HG02884 (cell line): ENCODE data around the gene SHOX.
"Not testable (repeated sequence)": the region's sequence is repeated elsewhere in the genome, so short reads cannot be mapped to it uniquely, and the experiment has no call there.

Experiments
- ATAC-seq: cut with Tn5 transposase; IDR thresholded peaks from one replicate; pipeline ENCODE4 v1.9.1; 2021; ENCODE audit warnings: mild to moderate bottlenecking, moderate library complexity; ENCODE audit not compliant: unreplicated experiment

The SHOX gene

DNA sequence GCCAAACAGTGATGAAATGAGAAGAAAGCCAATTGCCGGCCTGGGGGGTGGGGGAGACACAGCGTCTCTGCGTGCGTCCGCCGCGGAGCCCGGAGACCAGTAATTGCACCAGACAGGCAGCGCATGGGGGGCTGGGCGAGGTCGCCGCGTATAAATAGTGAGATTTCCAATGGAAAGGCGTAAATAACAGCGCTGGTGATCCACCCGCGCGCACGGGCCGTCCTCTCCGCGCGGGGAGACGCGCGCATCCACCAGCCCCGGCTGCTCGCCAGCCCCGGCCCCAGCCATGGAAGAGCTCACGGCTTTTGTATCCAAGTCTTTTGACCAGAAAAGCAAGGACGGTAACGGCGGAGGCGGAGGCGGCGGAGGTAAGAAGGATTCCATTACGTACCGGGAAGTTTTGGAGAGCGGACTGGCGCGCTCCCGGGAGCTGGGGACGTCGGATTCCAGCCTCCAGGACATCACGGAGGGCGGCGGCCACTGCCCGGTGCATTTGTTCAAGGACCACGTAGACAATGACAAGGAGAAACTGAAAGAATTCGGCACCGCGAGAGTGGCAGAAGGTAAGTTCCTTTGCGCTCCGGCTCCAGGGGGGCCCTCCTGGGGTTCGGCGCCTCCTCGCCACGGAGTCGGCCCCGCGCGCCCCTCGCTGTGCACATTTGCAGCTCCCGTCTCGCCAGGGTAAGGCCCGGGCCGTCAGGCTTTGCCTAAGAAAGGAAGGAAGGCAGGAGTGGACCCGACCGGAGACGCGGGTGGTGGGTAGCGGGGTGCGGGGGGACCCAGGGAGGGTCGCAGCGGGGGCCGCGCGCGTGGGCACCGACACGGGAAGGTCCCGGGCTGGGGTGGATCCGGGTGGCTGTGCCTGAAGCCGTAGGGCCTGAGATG lies at the start of gene SHOX:
Gene SHOX, plus strand, starts transcription at position 180 of the 885 bp plus-strand sequence. Its CDS starts 107 bp downstream, at position 287.
- ATAC-seq = no peak

DNA sequence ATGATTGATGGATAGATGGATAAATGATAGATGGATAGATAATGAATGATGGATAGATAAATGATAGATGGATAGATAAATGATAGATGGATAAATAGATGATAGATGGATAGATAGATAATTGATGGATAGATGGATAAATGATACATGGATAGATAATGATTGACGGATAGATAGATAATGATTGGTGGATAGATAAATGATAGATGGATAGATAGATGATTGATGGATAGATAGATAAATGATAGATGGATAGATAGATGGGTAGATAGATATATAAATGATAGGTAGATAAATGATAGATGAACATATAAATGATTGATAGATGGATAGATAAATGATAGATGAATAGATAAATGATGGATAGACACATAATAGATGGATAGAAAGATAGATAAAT lies 49.5 kb upstream of the SHOX start:
- no peak for ATAC-seq

DNA sequence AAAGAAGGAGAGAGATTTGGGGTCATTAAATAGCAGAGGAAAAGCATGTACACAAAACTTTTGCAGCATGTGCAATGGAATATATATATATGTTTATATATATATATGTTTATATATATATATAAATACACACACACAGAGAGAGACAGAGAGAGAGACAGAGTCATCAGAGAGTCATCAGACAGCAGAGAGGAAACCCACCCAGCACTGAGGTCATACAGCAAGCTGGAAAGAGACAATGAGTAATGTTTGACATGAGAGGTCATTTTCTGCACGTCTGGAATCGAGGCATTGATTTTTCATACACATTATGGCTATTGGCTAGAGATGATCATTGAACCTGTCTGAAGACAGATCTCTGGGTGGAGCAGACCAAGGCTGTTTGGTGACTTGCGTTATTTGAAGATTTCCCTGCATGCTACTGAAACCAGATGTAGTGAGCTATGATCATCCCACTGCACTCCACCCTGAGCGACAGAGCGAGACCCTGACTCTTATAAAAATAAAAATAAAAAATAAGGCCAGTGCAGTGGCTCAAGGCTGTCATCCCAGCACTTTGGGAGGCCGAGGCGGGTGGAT lies 48.8 kb upstream of the SHOX start:
- no peak for ATAC-seq

DNA sequence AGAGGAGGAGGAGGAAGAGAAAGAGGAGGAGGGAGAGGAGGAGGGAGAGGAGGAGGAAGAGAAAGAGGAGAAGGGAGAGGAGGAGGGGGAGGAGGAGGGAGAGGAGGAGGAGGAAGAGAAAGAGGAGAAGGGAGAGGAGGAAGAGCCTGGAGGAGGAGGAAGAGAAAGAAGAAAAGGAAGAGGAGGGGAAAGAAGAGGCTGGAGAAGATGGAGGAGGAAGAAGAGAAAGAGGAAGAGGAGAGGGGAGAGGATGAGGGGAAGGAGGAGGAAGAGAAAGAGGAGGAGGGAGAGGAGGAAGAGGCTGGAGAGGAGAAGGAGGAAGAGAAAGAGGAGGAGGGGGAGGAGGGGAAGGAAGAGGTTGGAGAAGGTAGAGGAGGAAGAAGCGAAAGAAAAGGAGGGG lies 46.0 kb upstream of the SHOX start:
- ATAC-seq = no peak

DNA sequence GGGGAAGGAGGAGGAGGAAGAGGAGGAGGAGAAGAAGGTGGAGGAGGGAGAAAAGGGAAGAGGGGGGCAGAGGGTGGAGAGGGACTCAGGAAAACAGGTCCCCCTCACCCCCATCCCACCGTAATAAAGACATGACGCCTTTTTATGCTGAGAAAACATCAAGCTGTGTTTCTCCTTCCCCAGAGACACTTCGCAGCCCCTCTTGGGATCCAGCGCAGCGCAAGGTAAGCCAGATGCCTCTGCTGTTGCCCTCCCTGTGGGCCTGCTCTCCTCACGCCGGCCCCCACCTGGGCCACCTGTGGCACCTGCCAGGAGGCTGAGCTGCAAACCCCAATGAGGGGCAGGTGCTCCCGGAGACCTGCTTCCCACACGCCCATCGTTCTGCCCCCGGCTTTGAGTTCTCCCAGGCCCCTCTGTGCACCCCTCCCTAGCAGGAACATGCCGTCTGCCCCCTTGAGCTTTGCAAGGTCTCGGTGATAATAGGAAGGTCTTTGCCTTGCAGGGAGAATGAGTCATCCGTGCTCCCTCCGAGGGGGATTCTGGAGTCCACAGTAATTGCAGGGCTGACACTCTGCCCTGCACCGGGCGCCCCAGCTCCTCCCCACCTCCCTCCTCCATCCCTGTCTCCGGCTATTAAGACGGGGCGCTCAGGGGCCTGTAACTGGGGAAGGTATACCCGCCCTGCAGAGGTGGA lies 45.3 kb upstream of the SHOX start:
- no peak for ATAC-seq

DNA sequence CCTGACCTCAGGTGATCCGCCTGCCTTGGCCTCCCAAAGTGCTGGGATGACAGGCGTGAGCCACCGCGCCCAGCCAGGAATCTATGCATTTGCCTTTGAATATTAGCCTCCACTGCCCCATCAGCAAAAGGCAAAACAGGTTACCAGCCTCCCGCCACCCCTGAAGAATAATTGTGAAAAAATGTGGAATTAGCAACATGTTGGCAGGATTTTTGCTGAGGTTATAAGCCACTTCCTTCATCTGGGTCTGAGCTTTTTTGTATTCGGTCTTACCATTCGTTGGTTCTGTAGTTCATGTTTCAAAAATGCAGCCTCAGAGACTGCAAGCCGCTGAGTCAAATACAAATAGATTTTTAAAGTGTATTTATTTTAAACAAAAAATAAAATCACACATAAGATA lies 44.2 kb upstream of the SHOX start:
- ATAC-seq = no peak

DNA sequence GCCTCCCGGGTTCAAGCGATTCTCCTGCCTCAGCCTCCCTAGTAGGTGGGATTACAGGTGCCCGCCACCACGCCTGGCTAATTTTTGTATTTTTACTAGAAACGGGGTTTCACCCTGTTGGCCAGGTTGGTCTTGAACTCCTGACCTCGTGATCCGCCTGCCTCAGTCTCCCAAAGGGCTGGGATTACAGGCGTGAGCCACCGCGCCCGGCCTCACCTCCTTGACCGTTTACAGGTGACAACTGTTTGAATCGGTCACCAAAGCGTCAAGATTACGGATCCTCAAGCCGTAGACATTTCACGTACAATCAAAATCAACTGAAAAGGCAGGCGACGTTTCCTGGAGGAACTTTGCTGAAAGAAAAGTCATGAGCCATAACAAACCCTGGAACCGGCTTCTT lies 41.3 kb upstream of the SHOX start:
- ATAC-seq = not testable (repeated sequence)

DNA sequence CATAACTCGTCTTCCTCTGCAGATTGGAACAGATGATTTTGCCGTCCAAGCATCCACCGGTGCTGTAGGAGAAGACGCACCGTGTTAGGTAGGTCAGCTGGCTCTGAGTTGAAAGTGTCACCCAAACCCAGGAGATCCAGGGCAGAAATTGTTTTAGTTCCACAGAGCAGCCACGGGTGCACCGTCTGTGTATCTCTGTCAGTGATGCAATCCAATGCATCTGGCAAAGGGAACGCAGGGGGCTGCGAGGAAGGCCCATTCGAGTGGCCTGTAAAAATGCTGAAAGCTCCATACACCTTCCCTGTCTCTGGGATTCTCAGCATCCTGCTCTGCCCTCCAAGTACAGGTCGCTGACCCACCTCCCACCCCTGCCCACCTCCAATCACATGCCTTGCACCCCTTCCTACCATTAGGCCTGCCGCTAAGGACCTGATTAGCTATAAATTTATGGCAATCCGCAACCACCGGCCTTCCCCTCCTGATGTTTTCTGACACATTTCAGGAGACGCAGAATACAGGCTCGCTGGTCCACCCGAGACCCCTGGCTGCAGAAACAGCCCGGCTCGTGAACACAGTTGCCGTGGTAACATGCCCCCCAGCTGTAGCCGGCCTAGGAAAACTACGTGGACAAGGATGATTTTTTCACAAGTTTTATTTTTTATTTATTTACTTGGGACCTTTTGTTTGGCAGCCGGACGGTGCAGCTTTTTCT lies 39.7 kb upstream of the SHOX start:
- no peak for ATAC-seq

DNA sequence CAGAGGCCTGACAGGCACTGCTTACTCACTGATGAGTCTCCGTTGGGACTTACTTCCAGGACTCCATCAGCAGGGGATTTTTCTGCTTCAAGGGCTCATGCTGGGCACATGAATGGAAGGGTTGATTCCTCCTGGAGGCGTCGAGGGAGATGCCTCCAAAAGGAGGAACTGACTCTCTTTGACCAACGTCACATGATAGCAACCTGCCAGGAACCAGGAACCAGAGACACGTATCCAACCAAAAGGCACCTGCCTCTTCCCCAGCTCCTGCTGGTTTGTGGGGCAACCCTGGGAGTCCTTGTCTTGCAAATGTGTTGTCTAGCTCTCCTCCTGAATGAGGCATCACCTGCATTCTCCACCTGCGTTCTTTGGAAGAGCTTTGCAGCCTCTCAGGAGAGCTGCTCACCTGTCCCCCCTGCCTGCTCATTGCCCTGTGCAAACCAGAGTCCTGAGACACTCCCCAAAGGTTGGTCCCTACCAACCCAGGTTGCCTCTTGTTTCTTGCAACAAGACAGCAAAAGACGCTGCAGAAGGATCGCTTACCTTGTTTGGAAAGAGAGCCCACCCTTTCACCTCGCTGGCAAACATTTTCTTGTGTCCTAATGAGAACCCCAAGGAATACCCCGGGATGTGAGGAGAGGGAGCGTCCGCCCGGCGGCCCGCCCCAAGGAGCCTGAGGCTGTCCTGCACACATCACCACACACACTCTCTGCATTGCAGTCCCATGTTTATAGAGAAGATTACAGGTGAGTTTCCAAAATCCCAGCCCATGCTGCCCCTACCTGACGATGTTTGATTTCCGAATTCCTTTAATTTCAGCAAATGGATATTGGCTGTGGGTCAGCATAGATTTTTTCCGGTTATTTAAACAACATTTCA lies 30.5 kb upstream of the SHOX start:
- ATAC-seq = no peak

DNA sequence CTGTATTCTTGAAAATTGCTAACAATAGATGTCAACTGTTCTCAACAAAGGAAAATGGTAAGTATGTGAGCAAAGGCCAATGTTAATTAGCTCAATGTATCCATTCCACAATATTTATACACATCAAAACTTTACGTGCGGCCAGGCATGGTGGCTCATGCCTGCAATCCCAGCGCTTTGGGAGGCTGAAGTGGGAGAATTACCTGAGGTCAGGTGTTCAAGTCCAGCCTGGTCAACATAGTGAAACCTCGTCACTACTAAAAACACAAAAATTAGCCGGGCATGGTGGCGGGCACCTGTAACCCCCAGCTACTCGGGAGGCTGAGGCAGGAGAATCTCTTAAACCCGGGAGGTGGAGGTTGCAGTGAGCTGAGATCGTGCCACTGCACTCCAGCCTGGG lies 27.6 kb upstream of the SHOX start:
- not testable (repeated sequence) for ATAC-seq

DNA sequence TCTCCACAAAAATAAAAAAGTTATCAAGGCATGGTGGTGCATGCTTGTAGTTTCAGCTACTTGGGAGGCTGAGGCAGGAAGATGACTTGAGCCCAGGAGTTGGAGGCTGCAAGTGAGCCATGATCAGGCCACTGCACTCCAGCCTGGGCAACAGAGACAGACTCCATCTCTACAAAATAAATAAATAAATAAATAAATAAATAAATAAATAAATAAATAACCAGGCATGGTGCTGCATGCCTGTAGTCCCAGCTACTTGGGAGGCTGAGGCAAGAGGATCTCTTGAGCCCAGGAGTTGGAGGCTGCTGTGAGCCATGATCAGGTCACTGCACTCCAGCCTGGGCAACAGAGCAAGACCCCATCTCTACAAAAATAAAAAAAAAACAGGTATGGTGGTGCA lies 26.0 kb upstream of the SHOX start:
- not testable (repeated sequence) for ATAC-seq

DNA sequence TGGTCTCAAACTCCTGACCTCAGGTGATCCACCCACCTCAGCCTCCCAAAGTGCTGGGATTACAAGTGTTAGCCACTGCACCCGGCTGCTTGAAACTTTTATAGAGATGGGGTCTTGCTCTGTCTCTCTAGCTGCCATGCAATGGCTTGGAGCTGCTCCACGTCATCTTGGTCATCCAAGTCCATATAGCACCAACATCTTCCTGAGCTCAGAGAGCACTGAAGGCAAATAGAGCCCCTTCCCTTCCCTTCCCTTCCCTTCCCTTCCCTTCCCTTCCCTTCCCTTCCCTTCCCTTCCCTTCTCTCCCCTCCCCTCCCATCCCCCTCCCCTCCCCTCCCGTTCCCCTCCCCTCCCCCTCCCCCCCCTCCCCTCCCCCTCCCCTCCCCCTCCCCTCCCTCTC lies 22.5 kb upstream of the SHOX start:
- ATAC-seq = not testable (repeated sequence)

DNA sequence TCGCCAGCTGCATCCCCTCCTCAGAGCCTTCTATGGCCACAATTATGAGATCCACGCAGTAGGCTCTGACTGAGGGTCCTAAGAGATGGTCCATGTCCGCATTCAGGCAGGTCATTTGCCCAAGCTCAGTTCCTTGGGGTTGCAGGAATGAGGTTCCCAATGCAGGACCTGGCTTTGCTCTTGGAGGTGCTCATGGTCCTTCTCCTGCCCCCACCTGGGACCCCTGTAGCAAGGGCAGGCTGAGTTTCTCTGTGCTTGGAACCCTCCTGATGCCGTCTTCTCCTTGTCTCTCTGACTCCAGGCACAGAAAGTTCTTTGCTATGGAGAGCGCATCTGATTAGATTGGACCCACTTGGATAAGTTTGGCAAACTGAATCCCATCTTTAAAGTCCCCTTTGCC lies 16.5 kb upstream of the SHOX start:
- ATAC-seq = no peak

DNA sequence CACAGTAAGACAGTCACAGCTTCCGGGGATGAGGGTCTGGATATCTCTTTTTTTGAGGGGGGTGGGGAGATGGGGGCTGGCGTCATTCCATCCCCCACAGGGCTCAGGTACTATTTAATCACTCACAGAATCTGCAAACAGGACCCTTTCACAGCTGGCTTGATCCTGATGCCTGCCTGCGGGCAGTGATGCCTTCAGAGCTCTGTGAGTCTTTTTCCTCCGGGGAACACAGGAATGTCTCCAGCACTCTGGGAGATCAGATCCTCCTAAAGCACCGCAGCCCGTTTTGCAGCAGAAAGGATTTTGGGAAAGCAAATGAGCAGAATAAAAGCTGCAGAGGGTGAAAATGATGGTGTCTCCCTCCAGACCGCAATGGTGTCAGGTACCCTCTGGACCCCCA lies 13.2 kb upstream of the SHOX start:
- no peak for ATAC-seq

DNA sequence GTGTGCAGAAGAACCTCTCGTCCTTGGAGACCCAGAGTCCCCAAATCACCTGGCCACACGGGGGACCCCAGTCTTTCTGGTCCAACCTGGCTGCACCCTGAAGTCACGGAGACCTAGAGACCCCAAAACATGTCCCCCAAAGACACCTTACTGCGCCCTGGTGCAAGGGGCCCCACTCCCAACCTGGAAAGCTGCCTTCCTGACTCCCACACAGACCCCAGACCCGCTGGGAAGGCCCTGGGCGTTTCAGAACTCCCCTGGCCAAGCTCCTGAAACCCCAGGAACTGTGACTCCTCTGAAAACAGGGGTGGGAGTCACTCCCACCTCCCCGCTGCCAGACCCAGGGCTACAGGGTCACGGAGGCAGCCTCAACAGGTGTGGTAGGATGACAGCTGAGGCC lies 12.7 kb upstream of the SHOX start:
- ATAC-seq = no peak

DNA sequence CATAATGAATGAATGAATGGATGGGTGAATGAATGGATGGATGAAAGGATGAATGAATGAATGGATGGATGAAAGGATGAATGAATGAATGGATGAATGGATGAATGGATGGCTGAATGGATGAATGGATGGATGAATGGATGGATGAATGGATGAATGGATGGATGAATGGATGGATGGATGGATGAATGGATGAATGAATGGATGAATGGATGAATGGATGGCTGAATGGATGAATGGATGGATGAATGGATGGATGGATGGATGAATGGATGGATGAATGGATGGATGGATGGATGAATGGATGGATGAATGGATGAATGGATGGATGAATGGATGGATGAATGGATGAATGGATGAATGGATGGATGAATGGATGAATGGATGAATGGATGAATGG lies 12.3 kb upstream of the SHOX start:
- not testable (repeated sequence) for ATAC-seq

DNA sequence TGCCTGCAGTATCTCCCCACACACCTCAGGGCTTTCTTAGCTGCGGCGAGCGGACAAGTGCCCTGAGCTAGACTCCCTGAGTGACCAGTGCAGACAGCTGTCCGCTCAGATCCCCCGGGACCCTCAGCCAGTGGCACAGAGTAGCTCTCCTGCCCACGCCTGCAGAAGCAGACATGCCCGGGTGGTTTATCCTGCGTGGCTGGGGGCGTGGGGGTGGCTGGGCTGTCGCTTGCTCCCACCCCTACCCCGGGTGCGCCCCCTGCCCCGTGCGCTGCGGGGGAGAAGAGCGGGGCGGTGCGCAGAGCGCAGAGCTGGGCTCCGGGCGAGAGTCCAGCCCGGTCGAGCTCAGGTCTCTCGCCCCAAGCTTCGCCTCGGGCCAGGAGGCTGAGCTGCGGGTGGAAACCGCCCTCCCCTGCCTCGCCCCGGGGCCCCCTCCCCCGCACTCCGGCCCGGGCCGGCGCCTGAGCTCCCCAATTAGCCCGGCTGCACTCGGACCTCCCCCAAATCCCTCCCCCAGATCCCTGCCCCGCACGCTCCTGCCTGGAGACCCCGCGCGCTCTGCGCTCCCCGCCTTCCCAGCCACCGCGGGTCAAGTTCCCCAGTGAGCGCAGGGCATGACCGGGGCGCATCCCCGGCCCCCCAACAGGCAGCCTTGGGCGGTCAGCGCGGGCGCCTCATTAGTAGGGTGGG lies 11.7 kb upstream of the SHOX start:
- no peak for ATAC-seq

DNA sequence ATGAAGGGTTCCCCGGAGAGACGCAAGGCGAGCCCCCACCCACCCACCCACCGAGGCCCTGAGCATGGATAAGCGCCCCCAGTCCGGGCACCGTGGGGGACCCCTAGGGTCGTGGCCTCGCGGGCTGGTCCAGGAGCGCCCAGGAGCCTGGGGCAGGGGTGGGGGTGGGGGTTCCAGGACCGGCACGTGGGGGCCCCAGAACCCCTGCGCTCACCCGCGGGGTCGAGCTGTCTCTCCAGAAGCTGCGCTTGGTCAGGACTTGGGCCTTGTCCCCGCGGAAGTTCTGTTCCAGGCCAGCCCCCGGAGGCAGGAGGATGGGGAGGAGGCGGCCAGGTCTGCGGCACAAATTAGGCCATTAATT lies 11.2 kb upstream of the SHOX start:
- ATAC-seq = no peak

DNA sequence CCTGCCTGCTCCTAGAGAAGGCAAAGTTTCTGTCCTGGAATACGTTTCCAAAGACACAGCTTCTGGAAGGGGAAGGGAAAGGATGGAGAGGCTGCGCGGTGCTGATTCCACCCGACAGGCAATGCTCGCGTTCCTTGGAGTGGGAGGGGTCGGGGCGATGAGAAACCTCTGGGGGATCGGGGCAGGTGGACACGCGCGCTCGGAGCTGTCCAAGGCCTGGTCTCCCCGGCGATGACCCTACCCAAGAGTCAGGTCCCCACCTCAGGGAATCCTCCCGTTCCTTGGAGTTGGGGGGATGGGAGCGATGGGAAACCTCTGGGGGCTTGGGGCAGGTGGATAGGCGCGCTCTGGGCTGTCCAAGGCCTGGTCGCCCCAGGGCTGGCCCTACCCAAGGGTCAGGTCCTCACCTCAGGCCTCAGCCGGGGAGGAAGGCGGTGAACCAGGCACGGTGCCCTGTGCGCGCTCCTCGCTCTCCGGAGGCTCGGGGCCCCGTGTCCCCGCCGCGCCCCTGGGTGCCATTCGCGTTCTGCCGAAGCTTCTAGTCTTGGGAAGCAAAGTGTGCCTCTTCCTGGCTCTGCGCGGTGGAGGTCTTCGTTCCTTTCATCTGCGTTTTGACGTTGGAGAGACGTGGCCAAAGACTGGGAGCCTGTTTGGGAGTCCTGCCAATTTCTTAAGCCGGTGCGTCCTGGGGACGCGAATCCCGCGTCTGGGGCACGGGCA lies 10.6 kb upstream of the SHOX start:
- no peak for ATAC-seq
